Psoas muscle (tissue), 8 donors: Measurements from ENCODE around the gene SMIM36. TPM values are rescaled to one million over a fixed set of nuclear protein-coding genes. Genes with fewer than 3 reads are reported as not detected.

ENCODE experiments used
- ATAC-seq, 4 donors: fragments of 200-7000 bp; cut with Tn5 transposase; one replicate each; pipeline ENCODE4 v1.9.1; 2020; ENCODE audit warnings: moderate library complexity in 3 of 4, mild to moderate bottlenecking in 2 of 4
- DNase-seq, 2 donors: peaks; one replicate each; pipeline ENCODE4 v3.0.0-alpha.2; 2020
- H3K27ac ChIP-seq: fragments of 200-600 bp; one replicate; pipeline ENCODE4 v1.8.0; 2022
- H3K27me3 ChIP-seq, 3 donors: fragments of 200-600 bp in 1 of 3; one replicate each; pipeline versions ENCODE4 v1.6.1 to v1.8.0; 2013 to 2022; ENCODE audit warnings: low read length in 2 of 3, mild to moderate bottlenecking in 2 of 3, moderate library complexity in 1 of 3; ENCODE audit not compliant: insufficient read depth in 3 of 3
- H3K36me3 ChIP-seq, 2 donors: fragments of 200-600 bp in 1 of 2; one replicate each; pipeline versions ENCODE4 v1.6.1 to v1.8.0; 2013 to 2022; ENCODE audit warnings: low read depth in 1 of 2, mild to moderate bottlenecking in 1 of 2, moderate library complexity in 1 of 2; ENCODE audit not compliant: insufficient read depth in 1 of 2
- H3K4me1 ChIP-seq: fragments of 200-600 bp; one replicate; pipeline ENCODE4 v1.8.0; 2022
- H3K4me3 ChIP-seq: fragments of 200-600 bp; one replicate; pipeline ENCODE4 v1.8.0; 2022; ENCODE audit warnings: mild to moderate bottlenecking
- H3K9me3 ChIP-seq: fragments of 200-600 bp; one replicate; pipeline ENCODE4 v1.8.0; 2022
- WGBS, 3 donors: extraction: QIAGEN DNeasy Blood & Tissue Kit; methylation state at CpG; one replicate each; pipeline versions ENCODE4 v1.1.6 to v1.1.7; 2013; 5-methylcytosine and 5-hydroxymethylcytosine counted together
- intact Hi-C, 2 donors: fragments of 100-400 bp; cut with DNase I; formaldehyde crosslinking; loops; one replicate each; pipeline versions ENCODE4 v1.11.0 to v1.14.2; 2022
- polyA plus RNA-seq, 3 donors: library from polyadenylated mRNA; stranded (reverse); fragments of 200-250 nt; gene quantifications; one replicate each; pipeline ENCODE4 v1.2.3, GENCODE V29; 2013
- total RNA-seq, 4 donors: library from RNA; stranded (reverse); fragmentation: NEBNext Ultra II Directional in 2 of 4; extraction: Animal tissue kit (Norgen Biotek cat#: 25700) in 2 of 4; gene quantifications; one replicate each; pipeline versions ENCODE4 v1.2.1 to v1.2.4, GENCODE V29; 2021 to 2023
- TF ChIP-seq, protein P1 (sequence below): fragments of 200-600 bp; IDR thresholded peaks from one replicate; pipeline ENCODE4 v1.8.0; 2022; ENCODE audit warnings: antibody characterized with exemption
- donor health status: healthy with polysubstance abuse.
- donor health status: DM: no; HTN: no; CAD: no; lungs with moderate emphysema.
- donor health status: Bipolar disorder and iron deficiency.
- donor health status: healthy.
- donor health status: DM: yes; HTN: yes; CAD: no.
- donor health status: DM: no; HTN: no; CAD: no.
- donor health status: DM: no; HTN: no; CAD: no.
- donor health status: DM: yes; HTN: yes; CAD: no.

The SMIM36 gene
- total and polyA plus RNA-seq, 7 donors = not detected

DNA sequence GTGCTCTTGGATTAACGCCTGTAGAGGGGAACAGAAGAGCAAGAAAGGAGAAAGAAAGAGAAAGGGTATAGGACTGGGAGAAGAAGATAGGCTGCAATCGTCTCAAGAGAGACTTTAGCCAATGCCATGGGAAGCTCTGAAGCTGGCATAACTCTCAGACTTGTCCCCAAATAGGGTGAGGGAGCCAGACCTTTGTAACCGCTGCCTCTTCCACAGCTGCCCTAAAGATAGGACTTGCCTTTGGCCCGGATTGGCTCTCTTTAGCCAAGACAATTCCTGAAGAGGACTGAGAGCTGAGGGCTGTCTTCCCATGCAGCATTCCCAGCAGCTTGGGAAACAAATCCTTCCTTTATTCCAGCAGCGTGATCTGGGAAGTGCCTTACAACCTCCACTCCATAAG lies 68.8 kb downstream of the SMIM36 start:
- TF ChIP-seq, protein P1, sequence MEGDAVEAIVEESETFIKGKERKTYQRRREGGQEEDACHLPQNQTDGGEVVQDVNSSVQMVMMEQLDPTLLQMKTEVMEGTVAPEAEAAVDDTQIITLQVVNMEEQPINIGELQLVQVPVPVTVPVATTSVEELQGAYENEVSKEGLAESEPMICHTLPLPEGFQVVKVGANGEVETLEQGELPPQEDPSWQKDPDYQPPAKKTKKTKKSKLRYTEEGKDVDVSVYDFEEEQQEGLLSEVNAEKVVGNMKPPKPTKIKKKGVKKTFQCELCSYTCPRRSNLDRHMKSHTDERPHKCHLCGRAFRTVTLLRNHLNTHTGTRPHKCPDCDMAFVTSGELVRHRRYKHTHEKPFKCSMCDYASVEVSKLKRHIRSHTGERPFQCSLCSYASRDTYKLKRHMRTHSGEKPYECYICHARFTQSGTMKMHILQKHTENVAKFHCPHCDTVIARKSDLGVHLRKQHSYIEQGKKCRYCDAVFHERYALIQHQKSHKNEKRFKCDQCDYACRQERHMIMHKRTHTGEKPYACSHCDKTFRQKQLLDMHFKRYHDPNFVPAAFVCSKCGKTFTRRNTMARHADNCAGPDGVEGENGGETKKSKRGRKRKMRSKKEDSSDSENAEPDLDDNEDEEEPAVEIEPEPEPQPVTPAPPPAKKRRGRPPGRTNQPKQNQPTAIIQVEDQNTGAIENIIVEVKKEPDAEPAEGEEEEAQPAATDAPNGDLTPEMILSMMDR = no peak
- H3K27ac ChIP-seq = no peak overlapping the region
- H3K4me1 ChIP-seq = peaks cover 3% of the 10 kb centered on the region
- no peak overlapping the region for H3K4me3 ChIP-seq
- intact Hi-C loops = no loop called here
- WGBS, 3 donors = 44 to 62% (median 52%) methylated on average over 5 of the region's 5 CpGs
- H3K27me3 ChIP-seq = no peaks in the 10 kb centered on the region
- DNase-seq (no peak), ATAC-seq (no peak)
- H3K36me3 ChIP-seq = no peaks in the 10 kb centered on the region
- no peaks in the 10 kb centered on the region for H3K9me3 ChIP-seq

GRCh38 chr17:55441544-55441943 lies 69.7 kb downstream of the SMIM36 start:
- Histone ChIP-seq H3K27me3 (no peaks in the 10 kb centered on the region), H3K27ac (no peak overlapping the region), H3K36me3 (no peaks in the 10 kb centered on the region), H3K4me1 (peaks cover 3% of the 10 kb centered on the region), H3K4me3 (no peak overlapping the region), H3K9me3 (no peaks in the 10 kb centered on the region)
- ATAC-seq (no peak), DNase-seq (no peak)
- intact Hi-C loops = no loop called here
- TF ChIP-seq, protein P1 = no peak
- WGBS, 3 donors = 34 to 55% (median 39%) methylated on average over 2 of the region's 2 CpGs

DNA sequence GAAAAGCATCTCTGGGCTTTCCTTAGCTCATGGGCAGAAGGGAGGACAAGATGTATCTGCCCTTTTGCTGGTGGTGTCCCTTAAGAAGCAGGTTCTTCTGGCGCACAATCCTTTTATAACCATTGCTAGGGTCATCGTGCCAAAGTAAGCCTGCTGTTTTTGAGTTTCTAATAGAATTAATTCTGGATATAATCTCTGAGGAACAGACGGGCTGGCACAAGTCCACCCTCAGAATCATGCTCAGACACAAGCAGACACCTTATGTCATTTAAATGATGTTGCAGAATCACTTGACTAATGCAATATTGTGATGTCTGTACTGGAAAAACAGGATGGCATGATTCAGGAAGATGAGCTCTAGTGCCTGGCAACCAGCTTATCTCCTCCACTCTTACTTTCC lies 70.9 kb downstream of the SMIM36 start:
- intact Hi-C loops = no loop called here
- no peak for ATAC-seq
- TF ChIP-seq, protein P1 = no peak
- Histone ChIP-seq H3K9me3 (no peaks in the 10 kb centered on the region), H3K36me3 (no peaks in the 10 kb centered on the region), H3K27me3 (no peaks in the 10 kb centered on the region), H3K4me3 (no peak overlapping the region), H3K27ac (no peak overlapping the region), H3K4me1 (no peaks in the 10 kb centered on the region)
- no peak for DNase-seq
- 58 to 78% (median 63%) methylated on average over 3 of the region's 3 CpGs for WGBS, 3 donors

- Histone ChIP-seq H3K9me3 (no peaks in the 10 kb centered on the region), H3K27ac (no peak overlapping the region), H3K4me3 (no peak overlapping the region), H3K4me1 (no peaks in the 10 kb centered on the region), H3K27me3 (no peaks in the 10 kb centered on the region), H3K36me3 (no peaks in the 10 kb centered on the region)
- 41 to 55% (median 47%) methylated on average over 5 of the region's 5 CpGs for WGBS, 3 donors
- ATAC-seq (no peak), DNase-seq (no peak)
- intact Hi-C loops = no loop called here
- TF ChIP-seq, protein P1 = no peak
These were observed 74.1 kb downstream of the SMIM36 start for GRCh38 chr17:55437159-55437605.
